ENCODE results near the gene LMAN1. TPM values are rescaled to one million over a fixed set of nuclear protein-coding genes. Genes with fewer than 3 reads are reported as not detected.

The LMAN1 gene
- total RNA-seq, 1 donor from 2014 or later = 50.6 TPM

DNA sequence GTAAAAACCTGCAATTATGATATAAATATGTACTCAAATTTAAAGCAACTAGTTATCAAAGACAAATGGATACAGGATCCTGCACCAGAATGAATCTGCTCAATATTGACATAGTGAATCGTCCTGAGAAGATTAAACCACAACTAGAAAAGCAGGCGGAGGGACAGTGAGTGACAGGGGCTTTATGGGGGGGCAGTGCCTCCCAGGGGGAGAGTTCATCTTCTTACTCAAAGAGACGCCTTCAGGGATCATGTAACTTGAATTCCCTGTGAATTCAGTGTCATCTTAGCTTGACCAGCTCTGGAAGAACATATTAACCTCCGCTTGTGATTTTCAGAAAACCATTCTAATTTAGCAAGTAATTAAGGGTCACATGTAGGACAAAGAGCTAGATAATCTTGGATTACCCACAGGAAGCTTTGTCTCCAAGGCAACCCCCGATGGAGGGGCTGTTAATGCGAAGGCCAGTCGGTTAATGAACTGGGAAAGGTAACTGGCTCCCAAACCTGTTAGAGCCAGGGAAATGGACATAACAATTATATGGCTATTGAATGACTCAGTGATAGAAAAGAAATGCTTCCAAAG is 17.4 kb upstream of the LMAN1 start:
- intact Hi-C loops (cut with DNase I) = no loop called here
- ATAC-seq (no peak), DNase-seq (ENCODE audit: missing footprints) (no peak)

DNA sequence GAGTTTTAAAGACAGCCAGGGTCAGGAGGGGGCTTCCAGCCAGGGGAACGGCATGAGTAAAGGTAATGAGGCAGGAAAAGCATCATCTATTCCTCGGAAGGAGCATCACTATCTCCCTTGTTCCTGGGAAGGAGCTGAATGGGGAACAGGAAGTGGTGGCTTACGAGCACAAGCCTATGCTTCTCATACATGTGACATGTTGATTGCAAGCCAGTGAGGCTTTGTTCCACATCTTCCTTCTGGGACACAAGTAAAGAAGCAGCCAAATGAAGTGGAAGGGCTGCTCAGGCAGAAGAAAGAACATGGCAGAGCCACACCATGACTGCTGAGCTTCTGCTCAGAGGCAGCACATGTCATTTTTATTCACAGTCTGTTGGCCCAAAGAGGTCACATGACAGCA is 15.1 kb upstream of the LMAN1 start:
- ATAC-seq (no peak), DNase-seq (ENCODE audit: missing footprints) (no peak)
- intact Hi-C loops (cut with DNase I) = no loop called here

DNA sequence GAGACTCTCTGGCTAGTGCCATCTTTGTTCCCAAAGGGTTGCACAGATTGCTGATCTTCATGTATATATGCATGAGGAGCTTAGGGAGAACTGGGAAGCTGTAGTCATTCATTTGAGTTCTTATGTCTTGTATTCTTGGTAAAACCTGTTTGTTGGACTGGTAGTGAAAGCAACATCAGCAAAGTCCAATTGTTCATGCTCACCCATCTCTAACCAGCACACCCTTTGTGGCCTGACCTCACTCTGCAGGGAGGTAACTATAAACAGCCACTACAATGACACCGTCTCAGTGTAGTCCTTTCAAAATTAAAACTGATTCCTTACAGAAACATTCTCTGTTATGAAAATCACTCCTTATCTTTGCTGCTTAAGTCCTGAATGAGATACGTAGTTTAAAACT is 13.9 kb upstream of the LMAN1 start:
- DNase-seq (ENCODE audit: missing footprints) (no peak), ATAC-seq (no peak)
- intact Hi-C loops (cut with DNase I) = no loop called here

DNA sequence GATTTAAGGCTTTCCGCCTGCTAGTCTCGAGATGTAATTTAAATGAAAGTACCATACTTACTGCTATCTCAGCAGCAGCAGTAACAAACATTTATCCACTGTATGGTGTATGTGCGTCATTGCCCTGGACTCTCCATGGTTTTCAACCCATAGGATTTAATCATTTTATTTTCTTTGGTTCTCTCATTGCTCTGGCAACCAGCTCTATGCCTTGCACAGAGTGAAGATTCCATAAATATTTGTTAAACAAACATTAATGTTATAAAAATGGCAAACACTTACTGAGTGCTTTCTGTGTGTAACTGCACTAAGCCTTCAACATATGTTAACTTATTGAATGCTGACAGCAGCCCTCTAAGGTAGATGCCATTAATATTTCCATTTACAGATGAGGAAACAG is 1.3 kb upstream of the LMAN1 start:
- DNase-seq (ENCODE audit: missing footprints) = no peak
- no peak for ATAC-seq
- intact Hi-C loops (cut with DNase I) = no loop called here

DNA sequence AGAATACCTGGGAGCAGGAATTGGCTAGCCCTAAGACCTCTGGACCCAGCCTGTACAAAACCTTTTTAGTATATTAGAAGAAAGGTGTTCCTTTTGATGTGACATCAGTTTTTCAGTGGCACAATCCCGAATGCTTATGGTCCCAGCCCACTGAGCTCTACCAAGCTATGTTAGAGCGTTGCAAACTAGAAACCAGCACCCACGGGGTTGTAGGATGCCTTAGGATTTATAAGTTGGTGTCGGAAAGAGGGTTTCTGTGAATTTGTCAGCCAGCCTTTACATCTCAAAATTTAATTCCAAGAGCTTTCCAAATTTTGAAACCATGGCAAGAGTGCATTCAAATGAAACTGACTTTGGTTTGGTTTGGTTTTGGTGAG is 499 bp upstream of the LMAN1 start:
- DNase-seq (ENCODE audit: missing footprints) (no peak), ATAC-seq (peak; percentile 2)
- intact Hi-C loops (cut with DNase I) = no loop called here

DNA sequence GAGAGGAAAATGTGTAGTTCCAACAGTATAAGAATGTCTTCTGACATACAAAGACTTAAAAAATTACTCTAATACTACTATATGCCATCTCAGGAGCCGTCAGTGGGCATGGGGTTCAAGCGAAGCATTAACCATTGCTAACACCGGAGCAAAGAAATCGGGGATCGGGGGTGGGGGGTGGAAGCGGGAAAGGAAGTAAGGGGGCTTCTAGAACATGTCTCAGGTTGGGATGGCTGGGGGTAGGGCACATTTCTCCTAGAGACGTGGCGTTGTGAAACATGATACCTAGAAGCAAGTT is 702 bp downstream of the LMAN1 start:
- intact Hi-C loops (cut with DNase I) = no loop called here
- ATAC-seq = no peak

DNA sequence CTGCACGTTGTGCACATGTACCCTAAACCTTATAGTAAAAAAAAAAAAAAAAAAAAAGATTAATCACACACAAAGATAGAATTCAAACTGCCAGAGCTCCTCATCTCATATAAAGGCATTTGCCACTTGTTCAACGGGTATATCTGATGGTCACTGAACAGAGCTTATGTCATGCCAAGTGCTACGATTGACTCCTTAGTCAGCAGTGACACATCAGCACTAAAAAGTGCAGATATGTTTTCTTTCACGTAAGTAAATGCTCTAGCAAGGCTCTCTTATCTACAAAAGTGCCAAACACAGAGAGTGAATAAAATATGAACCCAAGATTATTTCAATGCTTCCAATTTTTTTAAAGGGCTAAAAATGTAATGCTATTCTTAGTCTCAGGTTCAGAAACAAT is 1.1 kb downstream of the LMAN1 start:
- no peak for ATAC-seq
- no peak for DNase-seq (ENCODE audit: missing footprints)
- intact Hi-C loops (cut with DNase I) = no loop called here

More for the DNA sequence above, 702 bp downstream of the LMAN1 start:
- no peak for DNase-seq (ENCODE audit: missing footprints)

DNA sequence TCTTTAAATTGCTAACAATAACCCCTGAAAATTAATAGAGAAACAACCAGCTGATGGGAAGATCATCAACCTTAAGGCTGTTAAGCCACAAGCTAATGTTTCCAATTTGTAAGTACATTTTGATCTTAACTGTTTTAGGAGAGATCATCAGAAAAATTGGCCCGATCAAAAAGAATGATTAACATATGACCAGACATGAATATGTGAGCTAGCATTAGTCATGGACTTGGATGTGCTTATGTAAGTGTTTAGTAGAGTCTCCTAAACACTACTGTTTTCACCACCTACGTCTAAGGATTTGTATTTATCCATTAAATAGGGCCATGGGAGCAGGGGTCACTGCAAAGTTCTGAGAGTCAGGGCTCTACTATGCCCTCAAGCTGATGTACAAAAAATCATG is 4.3 kb downstream of the LMAN1 start:
- ATAC-seq (no peak), DNase-seq (ENCODE audit: missing footprints) (no peak)
- intact Hi-C loops (cut with DNase I) = no loop called here

DNA sequence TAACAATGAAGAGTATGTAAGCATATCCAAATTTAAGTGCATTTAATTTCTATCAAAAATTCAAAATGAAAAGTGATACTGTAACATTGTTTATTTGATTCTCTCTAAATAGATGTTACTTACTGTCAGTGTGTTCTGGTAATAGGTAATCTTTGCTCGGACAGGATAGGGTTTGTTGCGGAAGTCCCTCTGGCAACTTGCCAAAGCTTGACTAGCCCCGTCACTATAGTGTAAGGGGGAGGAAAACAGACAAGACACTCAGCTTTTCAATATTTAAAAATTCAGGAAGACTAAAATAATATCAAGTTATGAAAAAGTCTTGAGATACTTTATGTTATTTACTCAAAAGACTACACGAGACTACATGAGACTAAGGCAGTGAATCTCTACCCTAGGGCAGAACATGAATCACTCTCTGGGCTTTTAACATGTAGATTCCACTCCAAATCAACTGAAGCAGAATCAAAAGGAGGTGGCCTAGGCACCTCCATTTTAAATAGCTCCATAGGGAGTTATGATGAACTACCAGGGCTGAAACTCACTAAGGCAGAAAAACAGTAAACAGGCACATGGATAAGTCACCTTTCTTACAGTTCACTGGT is 5.9 kb downstream of the LMAN1 start:
- DNase-seq (ENCODE audit: missing footprints) (no peak), ATAC-seq (no peak)
- intact Hi-C loops (cut with DNase I) = no loop called here

DNA sequence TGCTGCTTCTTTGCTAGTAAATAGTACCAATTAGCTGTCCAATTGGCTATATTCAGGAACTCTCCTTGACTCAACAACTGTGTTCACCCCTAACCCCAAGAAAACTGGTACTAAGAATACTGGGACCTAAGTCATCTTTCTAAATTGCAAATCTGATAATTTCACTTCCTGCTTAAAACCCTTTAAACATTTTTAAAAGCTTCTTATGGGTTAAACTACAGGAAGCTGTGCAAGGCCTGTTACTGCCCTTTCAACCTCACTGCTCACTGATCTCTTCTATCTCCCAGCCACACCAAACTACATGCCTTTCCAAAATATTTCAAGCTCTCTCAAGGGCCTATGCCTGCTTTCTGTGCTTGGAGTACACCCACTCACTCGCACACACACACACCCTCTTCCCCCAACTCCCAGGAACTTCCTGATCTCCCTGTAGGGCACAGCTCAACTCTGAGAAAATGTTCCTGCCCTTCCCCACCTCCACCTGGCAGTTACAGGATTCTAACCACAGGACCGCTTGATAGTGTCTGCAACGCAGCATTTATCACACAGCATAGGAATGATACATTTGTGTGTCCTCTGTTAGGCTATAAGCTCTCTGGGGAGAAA is 6.7 kb downstream of the LMAN1 start:
- intact Hi-C loops (cut with DNase I) = no loop called here
- ATAC-seq (no peak), DNase-seq (ENCODE audit: missing footprints) (no peak)

DNA sequence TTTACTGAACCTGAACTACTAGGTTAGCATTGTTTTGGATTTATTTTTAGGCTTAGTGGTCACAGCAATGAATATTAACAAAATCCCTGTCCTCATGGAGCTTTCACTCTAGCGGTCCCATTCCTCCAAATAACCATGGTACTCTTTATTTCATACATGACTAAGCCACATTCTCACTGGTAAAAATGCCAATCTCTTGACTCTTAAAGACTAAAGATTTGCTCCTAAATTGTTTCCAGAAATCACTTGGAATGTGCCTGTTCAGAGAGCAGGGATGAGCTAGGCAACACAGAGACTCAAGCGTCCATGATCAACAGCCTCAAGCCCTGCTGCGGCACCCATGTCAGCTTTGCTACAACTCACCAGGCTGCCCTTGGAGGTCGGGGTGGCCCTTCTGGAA is 13.5 kb downstream of the LMAN1 start:
- DNase-seq (ENCODE audit: missing footprints) = no peak
- ATAC-seq = no peak
- intact Hi-C loops (cut with DNase I) = no loop called here

DNA sequence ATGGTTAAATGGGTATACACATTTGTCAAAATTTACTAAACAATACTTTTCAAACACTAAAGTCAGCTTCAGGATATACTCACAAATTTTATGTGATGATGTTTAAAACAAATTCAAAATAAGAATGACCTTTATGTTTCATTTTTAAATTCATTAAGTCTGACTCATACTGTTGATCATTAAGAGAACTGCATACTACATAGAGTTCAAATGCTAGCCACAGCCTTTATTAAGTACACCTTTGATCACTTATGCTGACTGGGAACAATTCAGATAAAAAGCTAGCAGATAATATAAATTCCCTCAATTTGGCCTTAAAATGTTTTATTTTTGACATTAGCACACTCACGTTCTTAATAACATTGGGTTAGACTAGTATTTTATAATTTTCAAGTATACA is 14.1 kb downstream of the LMAN1 start:
- intact Hi-C loops (cut with DNase I) = no loop called here
- DNase-seq (ENCODE audit: missing footprints) (no peak), ATAC-seq (no peak)

DNA sequence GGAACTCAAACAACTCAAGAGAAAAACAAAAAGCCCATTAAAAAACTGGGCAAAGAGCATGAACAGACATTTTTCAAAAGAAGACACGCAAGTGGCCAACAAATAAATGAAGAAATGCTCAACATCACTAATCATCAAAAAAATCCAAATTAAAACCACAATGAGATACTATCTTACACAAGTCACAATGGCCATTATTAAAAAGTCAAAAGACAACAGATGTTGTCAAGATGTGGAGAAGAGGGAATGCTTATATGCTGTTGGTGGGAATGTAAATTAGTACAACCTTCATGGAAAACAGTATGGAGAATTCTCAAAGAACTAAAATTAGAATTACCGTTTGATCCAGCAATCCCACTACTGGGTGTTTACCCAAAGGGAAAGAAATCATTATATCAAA is 15.1 kb downstream of the LMAN1 start:
- DNase-seq (ENCODE audit: missing footprints) = no peak
- no peak for ATAC-seq
- intact Hi-C loops (cut with DNase I) = no loop called here

DNA sequence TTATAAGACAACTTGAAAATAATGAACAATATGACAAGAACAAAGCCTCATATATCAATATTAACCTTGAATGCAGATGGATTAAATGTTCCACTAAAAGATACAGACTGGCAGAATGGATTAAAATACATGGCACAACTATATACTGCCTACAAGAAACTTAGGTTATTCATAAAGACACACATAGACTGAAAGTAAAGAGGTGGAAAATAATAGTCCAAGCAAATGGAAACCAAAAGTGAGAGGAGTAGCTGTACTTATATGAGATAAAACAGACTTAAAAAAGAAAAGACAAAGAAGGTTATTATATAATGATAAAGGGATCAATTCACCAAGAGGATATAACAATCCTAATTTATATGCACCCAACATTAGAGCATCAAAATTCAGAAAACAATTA is 18.2 kb downstream of the LMAN1 start:
- no peak for ATAC-seq

DNA sequence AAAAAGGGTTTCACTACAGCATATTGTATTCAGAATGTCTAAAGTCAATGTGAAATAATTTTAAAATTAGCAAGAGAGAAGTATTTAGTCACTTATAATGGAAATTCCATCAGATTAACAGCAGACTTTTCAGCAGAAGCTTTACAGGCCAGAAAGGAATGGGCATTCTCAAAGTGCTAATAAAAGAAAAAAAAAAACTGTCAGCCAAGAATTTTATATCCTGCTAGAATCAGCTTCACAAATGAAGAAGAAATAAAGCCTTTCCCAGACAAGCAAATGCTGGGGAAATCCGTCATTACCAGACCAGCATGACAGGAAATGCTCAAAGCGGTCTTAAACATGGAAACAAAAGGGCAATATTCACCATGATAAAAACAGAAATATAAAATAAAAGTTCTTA is 18.8 kb downstream of the LMAN1 start:
- DNase-seq (ENCODE audit: missing footprints) (no peak), ATAC-seq (no peak)
- intact Hi-C loops (cut with DNase I) = no loop called here

More for the DNA sequence above, 18.2 kb downstream of the LMAN1 start:
- intact Hi-C loops (cut with DNase I) = no loop called here
- no peak for DNase-seq (ENCODE audit: missing footprints)

DNA sequence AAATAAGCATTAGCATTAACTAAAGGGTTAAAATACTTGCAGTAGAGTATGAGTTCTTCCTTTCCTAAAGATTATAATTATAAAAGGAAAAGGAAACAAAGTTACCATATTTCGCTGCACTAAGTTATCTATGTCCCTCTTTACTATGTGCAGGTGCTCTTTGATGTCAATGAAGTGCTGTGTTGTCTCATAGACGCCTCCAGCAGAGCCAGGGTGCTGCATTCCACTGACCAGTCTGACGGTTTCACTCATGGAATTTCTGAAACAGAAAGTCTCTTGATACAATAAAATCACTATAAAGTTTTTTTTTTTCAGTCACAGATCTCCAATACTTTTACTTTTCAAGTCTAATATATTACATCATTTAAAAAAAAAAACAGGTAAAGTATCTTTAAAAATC is 26.1 kb downstream of the LMAN1 start:
- DNase-seq (ENCODE audit: missing footprints) = no peak
- intact Hi-C loops (cut with DNase I) = no loop called here
- no peak for ATAC-seq

DNA sequence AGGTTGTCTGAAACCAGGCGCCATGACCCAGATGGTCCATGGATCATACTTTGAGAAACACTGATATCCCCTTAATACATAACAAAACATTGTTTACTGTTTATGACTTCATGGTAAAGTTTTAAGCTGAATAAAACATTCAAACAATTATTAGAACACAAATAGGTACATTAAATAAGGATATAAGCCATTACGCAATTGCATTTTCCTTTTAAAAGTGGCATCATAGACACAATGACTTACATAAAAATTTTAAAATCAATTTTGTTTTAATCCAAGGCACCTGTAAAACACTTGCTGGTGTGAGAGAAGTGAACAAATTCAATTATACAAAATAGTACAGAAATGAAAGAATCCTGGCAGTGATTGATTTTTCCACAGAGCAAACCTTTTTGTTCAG is 30.4 kb downstream of the LMAN1 start:
- ATAC-seq (no peak), DNase-seq (ENCODE audit: missing footprints) (no peak)
- intact Hi-C loops (cut with DNase I) = no loop called here

DNA sequence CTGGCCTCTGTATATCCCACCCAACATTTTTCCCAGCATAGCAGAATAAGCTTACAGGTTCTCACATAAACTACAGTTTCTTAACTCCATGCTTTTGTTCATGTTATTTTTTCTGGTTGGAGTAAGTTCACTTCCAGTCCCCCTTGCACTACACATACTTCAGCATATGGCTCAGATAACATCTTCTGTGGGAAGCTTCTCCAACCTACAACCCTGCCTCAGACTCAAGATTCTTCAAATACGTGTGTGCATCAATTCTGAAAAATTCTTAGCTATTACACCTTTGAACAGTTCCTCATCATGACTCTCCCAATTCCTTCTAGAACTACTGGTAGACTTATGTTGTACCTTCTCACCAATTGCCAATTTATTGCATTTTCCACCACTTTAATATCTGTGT is 33.1 kb downstream of the LMAN1 start:
- no peak for ATAC-seq
- intact Hi-C loops (cut with DNase I) = no loop called here
- no peak for DNase-seq (ENCODE audit: missing footprints)

DNA sequence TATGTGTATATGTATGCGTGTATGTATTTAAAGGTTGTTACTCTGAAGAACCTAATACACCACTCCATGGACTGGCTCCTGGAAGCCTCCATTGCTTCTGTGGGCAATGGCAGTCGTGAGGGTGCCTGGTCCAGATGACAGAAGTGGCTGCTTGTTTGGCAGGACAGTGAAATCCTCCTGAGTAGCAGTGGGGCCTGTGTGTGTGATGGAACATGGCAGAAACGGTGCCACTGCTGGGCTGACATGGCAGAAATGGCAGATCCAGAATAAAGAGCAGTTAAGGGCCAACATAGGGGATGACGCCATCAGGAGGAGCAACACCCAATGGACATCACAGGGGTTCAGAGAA is 34.5 kb downstream of the LMAN1 start:
- no peak for DNase-seq (ENCODE audit: missing footprints)
- intact Hi-C loops (cut with DNase I) = no loop called here
- no peak for ATAC-seq

DNA sequence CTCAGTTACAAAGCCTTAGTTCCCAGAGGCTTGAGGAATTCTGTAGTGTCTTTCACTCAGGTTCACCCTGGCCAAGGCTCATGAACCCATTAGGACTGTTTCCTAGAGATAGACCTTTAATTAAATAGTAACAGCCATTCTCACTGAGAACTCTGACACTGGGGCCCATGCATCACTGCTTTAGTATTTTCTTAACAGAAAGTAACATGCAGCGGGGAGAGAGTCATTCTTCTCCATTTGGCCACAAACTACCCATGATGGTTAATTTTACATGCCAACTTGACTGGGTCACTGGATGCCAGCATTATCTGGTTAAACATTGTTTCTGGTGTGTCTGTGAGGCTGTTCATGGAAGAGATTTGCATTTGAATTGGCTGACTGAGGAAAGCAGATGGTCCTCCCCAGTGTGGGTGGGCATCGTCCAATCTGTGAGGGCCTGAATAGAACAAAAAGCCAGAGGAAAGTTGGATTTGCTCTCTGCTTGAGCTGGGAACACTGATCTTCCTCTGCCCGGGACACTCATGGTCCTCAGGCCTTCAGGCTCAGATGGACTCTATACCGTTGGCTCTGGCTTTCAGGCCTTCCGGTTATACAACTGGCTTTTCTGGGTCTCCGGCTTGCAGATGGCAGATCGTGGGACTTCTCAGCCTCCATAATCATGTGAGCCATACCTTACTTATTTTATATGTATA is 35.0 kb downstream of the LMAN1 start:
- no peak for ATAC-seq
- no peak for DNase-seq (ENCODE audit: missing footprints)
- intact Hi-C loops (cut with DNase I) = no loop called here
